Transverse colon (tissue), 4 donors: ENCODE data around the gene CERT1. TPM values are rescaled to one million over a fixed set of nuclear protein-coding genes. Genes with fewer than 3 reads are reported as not detected.

Experiments
- DNase-seq: peaks from one replicate; pipeline ENCODE4 v3.0.0-alpha.2; 2019
- H3K27ac ChIP-seq, 4 donors: fragments of 200-600 bp; sonication (generic); 2 replicates each; pipeline ENCODE4 v1.5.1; 2016 to 2018; ENCODE audit warnings: inconsistent platforms in 4 of 4
- H3K27me3 ChIP-seq: fragments of 200-600 bp; sonication (generic); 2 replicates; pipeline ENCODE4 v1.5.1; 2017; ENCODE audit warnings: inconsistent platforms
- H3K36me3 ChIP-seq, 4 donors: fragments of 200-600 bp; sonication (generic); 2 replicates each; pipeline ENCODE4 v1.5.1; 2017 to 2019; ENCODE audit warnings: inconsistent platforms in 4 of 4
- H3K4me1 ChIP-seq, 4 donors: fragments of 200-600 bp; sonication (generic); 2 replicates each; pipeline ENCODE4 v1.5.1; 2017 to 2020; ENCODE audit warnings: inconsistent platforms in 4 of 4
- H3K4me3 ChIP-seq, 4 donors: fragments of 200-600 bp; sonication (generic); 1 replicate in 1 of 4; 2 replicates in 3 of 4; pipeline versions ENCODE4 v1.5.1 to v1.6.1; 2017 to 2019; ENCODE audit warnings: inconsistent platforms in 4 of 4
- H3K9me3 ChIP-seq, 2 donors: fragments of 200-600 bp; sonication (generic); 2 replicates each; pipeline ENCODE4 v1.5.1; 2017 to 2019; ENCODE audit warnings: inconsistent platforms in 2 of 2
- EP300 ChIP-seq: sonication (generic); formaldehyde crosslinking; IDR thresholded peaks from one replicate; pipeline ENCODE4 v1.6.1; 2017; ENCODE audit warnings: antibody characterized with exemption, low read depth
- POLR2A ChIP-seq: fragments of 450-650 bp; IDR thresholded peaks from one replicate; pipeline ENCODE4 v1.6.1; 2016; ENCODE audit warnings: antibody characterized with exemption, mild to moderate bottlenecking, moderate library complexity
- POLR2AphosphoS5 ChIP-seq, 3 donors: sonication (generic); formaldehyde crosslinking; IDR thresholded peaks; one replicate each; pipeline ENCODE4 v1.6.1; 2016; ENCODE audit warnings: antibody characterized with exemption in 3 of 3
- WGBS, 2 donors: methylation state at CpG; one replicate each; pipeline ENCODE4 v1.1.5; 2018; ENCODE audit warnings: low coverage in 1 of 2; 5-methylcytosine and 5-hydroxymethylcytosine counted together
- in situ Hi-C, 4 donors: fragments of 200-750 bp; cut with MboI; loops; one replicate each; pipeline versions ENCODE4 v1.15.0 to v1.15.1; 2017; ENCODE audit warnings: low sequenced_read_pairs in 3 of 4, low pct_ligation_motif_present in 1 of 4, low pct_unique_long_range_greater_than_20kb in 1 of 4
- intact Hi-C: fragments of 100-400 bp; cut with DNase I; formaldehyde crosslinking; loops from one replicate; pipeline ENCODE4 v1.15.1; 2023; ENCODE audit warnings: low total_unique reads
- total RNA-seq, 4 donors: library from RNA; depleted of rRNA; stranded (reverse); fragments of >200 nt; gene quantifications; one replicate each; pipeline ENCODE4 v1.1.0, GENCODE V29; 2016
- TF ChIP-seq, protein P1 (sequence below), 5 experiments: fragments of 200-600 bp in 3 of 5; fragments of 450-650 bp in 2 of 5; sonication (generic) in 3 of 5; IDR thresholded peaks; 1 replicate in 2 of 5; 2 replicates in 3 of 5; pipeline ENCODE4 v1.5.1; 2016 to 2017; ENCODE audit warnings: antibody characterized with exemption in 5 of 5, inconsistent platforms in 3 of 5, mild to moderate bottlenecking in 2 of 5, moderate library complexity in 1 of 5

The CERT1 gene
- total RNA-seq, 4 donors from 2014 or later, result 33.2 to 59.5 (median 39.4) TPM

DNA sequence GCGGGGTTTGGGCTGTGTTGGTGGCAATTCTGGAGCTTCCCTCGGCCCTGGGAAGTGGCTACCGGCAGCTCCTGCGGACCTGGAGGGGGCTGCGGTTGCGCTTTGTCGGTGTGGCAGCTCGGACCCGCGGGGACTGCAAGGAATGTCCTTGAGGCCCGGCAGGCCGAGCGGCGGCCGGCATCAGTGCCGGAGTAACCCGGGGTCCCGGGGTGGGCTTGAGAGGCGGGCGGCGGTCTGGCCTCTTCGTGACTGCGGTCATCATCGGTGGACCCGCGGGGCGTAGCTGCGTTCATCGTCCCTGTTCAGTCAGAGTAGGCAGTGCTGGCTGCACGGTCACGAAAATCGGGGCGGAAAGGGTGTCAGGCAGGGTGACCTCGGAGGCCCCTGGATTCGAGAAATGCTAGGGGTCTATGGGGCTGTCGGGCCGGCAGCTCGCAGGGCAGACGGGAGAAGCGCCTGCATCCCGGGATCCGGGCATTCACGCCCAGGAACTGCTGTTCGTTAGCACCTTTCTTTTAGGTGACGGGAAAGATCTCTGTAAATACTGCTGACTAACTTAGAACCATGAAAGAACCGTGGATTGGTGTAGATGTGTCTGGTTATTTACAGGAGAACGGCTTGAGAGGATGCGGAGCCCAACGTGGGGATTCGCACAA lies 173.9 kb downstream of the CERT1 start:
- DNase-seq, result peak; percentile 47
- Histone ChIP-seq H3K9me3 (no peaks in the 10 kb centered on the region), H3K27ac (peak overlapping the region; percentile 88 to 96 (median 93)), H3K4me3 (peak overlapping the region; percentile 70 to 92 (median 78)), H3K27me3 (no peaks in the 10 kb centered on the region), H3K36me3 (no peaks in the 10 kb centered on the region), H3K4me1 (peaks cover 0 to 42% (median 12%) of the 10 kb centered on the region in 4 donors)
- intact Hi-C loops (loop anchor here (10.0 kb wide), 1 partner anchor 103 kb away; the partner anchor contains the start of gene ANKRD31), in situ Hi-C loops (loop anchor here in 1 of 4 donors (25.0 kb wide), 1 partner anchor 100 kb away; the partner anchor contains the start of gene ANKRD31)
- WGBS, 2 donors, result 0 to 1% methylated on average over 5 to 48 of the region's 50 CpGs
- TF ChIP-seq, protein P1, sequence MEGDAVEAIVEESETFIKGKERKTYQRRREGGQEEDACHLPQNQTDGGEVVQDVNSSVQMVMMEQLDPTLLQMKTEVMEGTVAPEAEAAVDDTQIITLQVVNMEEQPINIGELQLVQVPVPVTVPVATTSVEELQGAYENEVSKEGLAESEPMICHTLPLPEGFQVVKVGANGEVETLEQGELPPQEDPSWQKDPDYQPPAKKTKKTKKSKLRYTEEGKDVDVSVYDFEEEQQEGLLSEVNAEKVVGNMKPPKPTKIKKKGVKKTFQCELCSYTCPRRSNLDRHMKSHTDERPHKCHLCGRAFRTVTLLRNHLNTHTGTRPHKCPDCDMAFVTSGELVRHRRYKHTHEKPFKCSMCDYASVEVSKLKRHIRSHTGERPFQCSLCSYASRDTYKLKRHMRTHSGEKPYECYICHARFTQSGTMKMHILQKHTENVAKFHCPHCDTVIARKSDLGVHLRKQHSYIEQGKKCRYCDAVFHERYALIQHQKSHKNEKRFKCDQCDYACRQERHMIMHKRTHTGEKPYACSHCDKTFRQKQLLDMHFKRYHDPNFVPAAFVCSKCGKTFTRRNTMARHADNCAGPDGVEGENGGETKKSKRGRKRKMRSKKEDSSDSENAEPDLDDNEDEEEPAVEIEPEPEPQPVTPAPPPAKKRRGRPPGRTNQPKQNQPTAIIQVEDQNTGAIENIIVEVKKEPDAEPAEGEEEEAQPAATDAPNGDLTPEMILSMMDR (IDR thresholded peaks at IDR 0.05), result no peak
- no peak for TF ChIP-seq POLR2A
- no peak for TF ChIP-seq POLR2AphosphoS5 (IDR thresholded peaks at IDR 0.05)
- no peak for TF ChIP-seq EP300

DNA sequence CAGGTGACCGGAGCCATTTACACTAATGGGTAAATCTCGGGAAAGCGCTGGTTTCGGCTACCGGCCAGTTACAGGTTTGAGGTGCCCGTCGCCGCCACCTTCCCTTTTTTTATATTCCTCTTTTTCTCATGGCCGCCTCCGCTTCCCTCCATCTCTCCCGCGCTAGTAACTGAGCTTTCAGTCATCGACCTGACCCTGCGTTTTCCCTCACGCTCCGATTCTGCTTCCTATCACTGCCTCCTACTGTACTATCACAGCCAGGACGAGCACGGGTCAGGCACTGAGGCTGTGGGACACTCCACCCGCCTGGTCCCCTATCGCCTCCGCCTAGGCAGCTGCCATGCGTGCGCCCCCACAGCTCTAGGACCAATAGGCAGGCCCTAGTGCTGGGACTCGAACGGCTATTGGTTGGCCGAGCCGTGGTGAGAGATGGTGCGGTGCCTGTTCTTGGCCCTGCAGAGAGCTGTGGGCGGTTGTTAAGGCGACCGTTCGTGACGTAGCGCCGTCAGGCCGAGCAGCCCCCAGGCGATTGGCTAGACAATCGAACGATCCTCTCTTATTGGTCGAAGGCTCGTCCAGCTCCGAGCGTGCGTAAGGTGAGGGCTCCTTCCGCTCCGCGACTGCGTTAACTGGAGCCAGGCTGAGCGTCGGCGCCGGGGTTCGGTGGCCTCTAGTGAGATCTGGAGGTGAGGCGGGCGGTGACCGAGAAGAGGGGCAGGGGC lies 174.7 kb downstream of the CERT1 start, which contains the start of gene HMGCR:
Gene HMGCR (plus strand): TSS at position 606 of the 722 bp plus-strand sequence. CDS start 5,386 bp downstream, outside the sequence.
- peak within 1 kb of the TSS; percentile 70 to 92 (median 78) for H3K4me3 ChIP-seq
- TF ChIP-seq EP300, result no peak
- TF ChIP-seq POLR2AphosphoS5 (IDR thresholded peaks at IDR 0.05), result peak; percentile 97
- TF ChIP-seq POLR2A, result peak; percentile 95
- TF ChIP-seq, protein P1 (IDR thresholded peaks at IDR 0.05), result peak in 3 of 5 experiments; percentile 5 to 57 (median 20)
- no peaks in the 10 kb centered on the region for H3K9me3 ChIP-seq
- H3K4me1 ChIP-seq, result peaks cover 0 to 41% (median 12%) of the 10 kb centered on the region in 4 donors
- H3K27me3 ChIP-seq, result no peaks in the 10 kb centered on the region
- in situ Hi-C loops, result loop anchor here in 1 of 4 donors (25.0 kb wide), 1 partner anchor 99 kb away; the partner anchor contains the start of gene ANKRD31
- H3K27ac ChIP-seq, result peak within 1 kb of the TSS; percentile 88 to 96 (median 93)
- WGBS, 2 donors, result 1 to 3% methylated on average over 7 to 43 of the region's 56 CpGs
- no peaks in the 10 kb centered on the region for H3K36me3 ChIP-seq
- DNase-seq, result peak; percentile 99
- intact Hi-C loops, result loop anchor here (10.0 kb wide), 1 partner anchor 102 kb away; the partner anchor contains the start of gene ANKRD31

DNA sequence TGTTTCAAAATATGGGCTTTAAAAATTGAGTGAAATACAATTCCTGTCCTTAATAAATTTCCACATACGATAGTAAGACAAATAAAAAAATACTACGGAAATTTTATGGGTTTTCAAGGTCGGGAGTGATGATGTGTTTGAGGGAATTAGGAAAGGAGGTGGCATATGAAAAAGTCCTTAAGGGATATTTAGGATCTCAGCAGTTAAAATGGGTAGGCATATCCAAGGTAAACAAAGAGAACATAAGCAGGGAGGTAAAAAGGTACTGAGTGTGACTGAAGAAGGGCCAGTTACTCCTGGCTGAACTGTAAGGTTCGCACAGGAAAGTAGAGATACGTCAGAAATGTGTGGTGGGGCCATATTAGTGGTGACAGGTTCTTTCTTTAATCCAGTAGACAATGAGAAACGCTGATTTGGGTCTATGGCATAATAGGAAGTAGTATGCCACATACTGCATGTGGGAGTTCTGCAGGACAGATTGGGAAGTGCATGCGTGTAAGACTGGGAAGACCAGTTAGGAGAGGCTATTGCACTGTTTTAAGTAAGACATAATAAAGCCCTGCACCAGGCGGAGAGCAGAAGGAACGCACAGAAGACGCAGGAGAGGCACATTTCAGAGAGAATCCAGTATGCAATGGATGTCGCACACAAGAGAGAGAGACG lies 175.3 kb downstream of the CERT1 start:
- Histone ChIP-seq H3K27me3 (no peaks in the 10 kb centered on the region), H3K4me1 (peaks cover 0 to 34% (median 12%) of the 10 kb centered on the region in 4 donors), H3K36me3 (no peaks in the 10 kb centered on the region), H3K4me3 (peak overlapping the region; percentile 36 to 92 (median 74)), H3K9me3 (no peaks in the 10 kb centered on the region), H3K27ac (peak overlapping the region; percentile 88 to 96 (median 93))
- intact Hi-C loops (loop anchor here (10.0 kb wide), 1 partner anchor 101 kb away; the partner anchor contains the start of gene ANKRD31), in situ Hi-C loops (loop anchor here in 1 of 4 donors (25.0 kb wide), 1 partner anchor 99 kb away; the partner anchor contains the start of gene ANKRD31)
- TF ChIP-seq, protein P1 (IDR thresholded peaks at IDR 0.05), result peak; percentile 52 to 88 (median 66)
- no peak for TF ChIP-seq EP300
- peak; percentile 59 for DNase-seq
- WGBS, 2 donors, result 8 to 14% methylated on average over 11 to 12 of the region's 12 CpGs
